SKM-1 (cell line): ENCODE results near the gene LINC01488.

Source experiments
- DNase-seq: peaks from one replicate; lab custom pipeline; 2025; ENCODE audit not compliant: unreplicated experiment; lab: John Stamatoyannopoulos, UW

The LINC01488 gene

DNA sequence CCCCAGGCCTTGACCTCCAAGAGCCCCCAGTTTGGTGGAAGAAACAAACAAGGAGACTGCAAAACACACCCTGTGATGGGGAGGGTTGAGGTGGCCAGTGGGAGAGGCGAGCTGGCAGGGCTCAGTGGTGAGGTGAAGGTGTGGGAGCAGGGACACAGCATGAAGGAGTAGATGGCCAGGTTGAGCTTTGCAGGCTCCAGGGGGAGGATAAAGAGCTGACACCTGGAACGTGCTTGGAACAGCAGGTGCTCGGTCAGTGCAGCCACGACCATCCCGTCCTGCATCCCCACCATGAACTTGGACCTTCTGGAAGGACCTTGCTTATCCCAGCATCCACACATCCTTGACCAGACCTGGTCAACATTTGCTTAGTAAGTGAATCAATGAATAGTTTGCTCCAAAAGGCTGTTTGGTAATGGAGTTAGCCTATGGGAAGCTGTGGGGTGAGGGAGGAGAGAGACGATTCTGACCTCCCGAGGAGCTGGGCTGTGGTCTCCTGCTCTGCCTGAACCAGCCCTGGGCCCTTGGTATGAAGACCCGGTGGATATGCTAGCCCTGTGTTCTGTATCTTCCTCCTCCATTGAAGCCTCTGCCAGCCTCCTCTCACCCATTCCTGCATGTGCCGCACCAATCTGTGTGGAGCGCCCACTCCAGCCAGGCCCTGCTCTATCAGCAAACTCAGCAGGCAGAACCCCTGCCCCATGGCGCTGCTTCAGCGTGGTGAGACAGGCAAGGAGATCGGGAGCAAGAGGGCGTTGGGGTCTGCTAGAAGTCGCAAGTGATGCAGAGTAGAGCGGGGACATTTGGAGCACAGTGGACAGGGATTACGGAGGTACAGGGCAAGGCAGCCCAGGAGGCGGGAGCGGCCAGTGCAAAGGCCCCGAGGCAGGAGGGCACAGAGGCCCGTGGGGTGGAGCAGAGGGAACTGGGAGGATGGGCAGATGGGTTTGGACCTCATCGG, 9.9 kb downstream of the LINC01488 start:
- DNase-seq, result no peak

- no peak for DNase-seq
Measured at GRCh38 chr11:69492201-69492991, 10.9 kb downstream of the LINC01488 start.

- DNase-seq, result no peak
Measured at GRCh38 chr11:69493931-69494821, 12.7 kb downstream of the LINC01488 start.

DNA sequence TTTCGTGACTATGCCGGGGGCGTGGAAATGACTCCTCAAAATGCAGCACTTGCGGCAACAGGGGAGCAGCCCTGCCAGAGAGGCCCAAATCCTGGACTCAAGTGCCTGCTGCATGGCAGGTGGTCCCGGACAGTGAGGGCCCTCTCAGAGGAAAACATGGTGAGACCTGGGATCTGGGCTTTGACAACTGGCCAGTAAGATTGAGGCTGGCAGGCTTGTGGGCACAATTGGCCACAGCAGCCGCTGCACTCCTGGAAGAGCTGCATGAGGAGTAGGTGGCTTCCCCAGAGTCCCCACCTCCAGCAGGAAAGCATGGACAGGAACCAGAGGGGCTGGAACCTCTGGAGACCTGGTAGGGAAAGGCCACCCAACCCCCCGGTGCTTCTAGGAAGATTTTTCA, 13.4 kb downstream of the LINC01488 start:
- DNase-seq, result no peak

DNA sequence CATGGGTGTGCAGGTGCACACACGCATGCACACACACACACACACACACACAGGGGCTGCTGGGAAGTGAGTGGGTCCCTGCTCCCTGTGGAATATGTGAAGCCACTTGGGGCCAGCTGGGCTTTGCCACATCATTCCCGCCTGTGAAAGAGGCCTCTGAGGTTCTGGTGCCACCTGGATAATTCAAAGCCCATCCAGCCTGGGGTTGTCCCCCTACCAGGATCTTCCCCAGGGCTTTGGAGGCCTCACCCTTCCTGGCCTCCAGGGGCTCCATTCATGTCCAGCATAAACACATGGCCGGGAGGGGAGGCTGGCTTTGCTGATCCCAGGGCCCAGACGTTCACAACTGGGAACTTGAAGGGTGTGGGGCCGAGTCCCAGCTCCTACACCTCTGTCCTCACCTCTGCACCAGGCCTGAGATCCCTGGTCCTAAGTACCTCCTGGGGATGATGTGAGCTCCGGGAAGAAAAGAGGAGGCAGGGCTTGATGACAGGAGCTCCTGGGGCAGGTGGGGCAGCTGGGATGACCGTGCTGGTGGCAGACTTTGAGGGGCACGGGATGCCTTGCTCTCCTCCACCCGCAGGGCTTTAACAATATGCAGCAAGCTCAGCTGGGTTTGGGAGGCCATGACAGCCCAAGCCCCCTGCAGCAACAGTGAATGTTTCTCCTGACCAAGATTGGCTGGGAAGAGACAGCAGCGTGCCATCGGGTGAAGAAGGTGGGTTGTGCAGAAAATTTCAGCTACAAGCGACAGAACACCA, 14.2 kb downstream of the LINC01488 start:
- no peak for DNase-seq

DNA sequence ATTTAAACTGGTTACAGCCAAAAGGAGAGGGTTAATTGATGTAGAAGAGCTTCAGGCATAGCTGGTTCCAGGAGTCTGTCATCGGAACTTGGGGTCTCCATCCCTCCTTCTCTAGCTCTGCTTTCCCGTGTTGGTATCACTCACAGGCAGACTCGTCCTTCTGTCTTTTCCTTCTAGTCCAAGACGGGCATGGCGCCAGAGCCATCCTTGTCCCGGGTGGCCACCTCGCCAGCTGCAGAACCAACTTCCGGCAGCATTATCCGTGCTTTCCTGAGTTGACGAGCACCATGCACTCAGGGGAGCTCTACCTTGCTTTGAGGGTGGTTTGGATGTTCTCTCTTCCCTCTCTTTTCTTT, 14.7 kb downstream of the LINC01488 start:
- DNase-seq, result no peak

DNA sequence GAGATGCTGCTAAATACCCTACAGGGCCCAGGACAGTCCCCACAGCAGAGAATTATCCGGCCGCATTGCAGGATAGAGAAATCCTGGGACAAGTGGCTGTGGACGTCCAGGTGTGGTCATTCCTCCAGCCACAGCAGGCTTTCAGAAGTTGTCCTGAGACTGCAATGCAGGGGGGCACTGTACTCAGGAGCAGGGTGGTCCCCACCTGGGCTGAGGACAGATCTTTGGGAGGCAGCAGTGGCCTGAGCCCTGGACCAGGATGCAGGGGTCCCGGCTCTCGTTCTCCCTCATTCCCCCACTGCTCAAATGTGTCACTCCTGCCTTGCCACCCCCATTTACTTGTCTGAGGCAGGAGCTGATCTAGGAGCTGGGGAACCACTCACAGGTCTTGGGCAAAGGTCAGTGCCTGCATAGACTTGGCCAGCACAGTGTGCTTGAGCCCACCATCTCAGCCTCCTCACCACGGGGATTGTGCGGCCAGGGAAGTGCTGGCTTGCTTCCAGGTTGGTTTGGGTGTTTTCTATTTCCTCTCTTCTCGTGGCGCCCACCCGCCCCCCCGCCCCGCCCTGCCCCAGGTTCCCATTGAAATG, 15.3 kb downstream of the LINC01488 start:
- no peak for DNase-seq

- no peak for DNase-seq
Measured at GRCh38 chr11:69497221-69497787, 15.8 kb downstream of the LINC01488 start.

DNA sequence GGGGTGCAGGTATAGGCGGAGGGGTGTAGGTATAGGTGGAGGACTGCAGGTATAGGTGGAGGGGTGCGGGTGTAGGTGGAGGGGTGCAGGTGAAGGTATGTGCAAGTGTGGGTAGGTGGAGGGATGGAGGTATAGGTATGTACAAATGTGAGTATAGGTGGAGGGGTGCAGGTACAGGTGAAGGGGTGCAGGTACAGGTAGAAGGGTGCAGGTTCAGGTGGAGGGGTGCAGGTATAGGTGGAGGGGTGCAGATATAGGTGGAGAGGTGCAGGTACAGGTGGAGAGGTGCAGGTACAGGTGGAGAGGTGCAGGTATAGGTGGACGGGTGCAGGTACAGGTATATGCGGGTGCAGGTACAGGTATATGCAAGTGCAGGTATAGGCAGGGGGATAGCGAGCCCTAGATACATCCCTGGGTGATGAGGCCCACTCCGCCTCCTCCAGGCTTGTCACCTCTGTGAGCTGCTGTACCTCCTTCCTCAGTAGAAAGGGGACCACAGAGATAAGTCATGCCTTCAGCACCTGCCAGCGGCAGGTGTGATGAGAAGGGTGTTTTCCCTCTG, 17.2 kb downstream of the LINC01488 start:
- DNase-seq, result no peak

DNA sequence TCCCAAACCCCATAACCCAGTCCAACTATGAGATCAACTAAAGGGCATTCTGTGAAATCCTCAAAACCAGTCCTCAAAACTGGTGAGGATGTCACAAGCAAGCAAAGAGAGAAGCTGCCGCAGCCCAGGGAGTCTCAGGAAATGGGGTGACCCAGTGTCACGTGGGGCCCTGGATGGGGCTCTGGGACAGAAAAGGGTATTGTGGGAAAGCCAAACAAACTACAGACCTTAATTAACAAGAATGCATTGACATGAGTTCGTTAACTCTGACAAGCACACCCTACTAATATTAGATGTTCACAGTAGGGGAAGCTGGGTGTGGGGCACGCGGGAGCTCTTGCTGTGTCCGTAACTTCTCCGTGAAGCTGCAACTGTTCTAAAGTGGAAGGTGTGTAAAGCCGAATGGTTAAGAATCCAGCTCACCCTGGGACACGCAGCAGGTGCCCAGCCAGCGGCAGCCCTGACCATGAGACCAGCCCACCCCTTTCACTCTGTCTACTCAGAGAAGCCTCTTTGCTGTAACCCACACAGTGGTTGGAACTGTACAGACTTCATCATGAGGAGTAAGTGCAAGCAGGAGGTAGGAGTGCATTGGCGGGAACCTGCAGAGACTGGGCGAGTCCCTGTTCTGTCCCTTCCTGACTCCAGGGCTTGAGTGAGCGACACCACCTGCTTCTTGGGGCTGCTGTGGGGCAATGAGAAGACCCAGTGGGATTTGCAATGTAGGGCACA, 17.9 kb downstream of the LINC01488 start:
- DNase-seq, result no peak

DNA sequence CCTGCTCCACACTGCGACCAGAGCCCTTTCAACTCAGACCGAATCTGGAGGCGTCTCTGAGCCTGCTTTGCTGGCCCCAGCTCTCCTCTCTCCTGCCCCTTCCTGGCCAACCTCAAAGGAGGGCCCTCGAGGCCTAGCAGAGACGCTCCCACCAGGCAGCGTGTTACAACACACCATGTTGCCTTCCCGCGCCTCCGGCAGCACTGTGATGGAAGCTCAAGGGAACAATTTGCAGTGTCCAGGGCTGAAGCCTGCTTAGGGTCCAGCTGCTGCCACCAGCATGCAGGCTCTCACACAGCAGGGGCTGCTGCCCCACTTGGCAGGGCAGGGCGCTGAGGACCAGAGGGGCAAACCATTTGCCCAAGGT, 18.4 kb downstream of the LINC01488 start:
- DNase-seq, result no peak

DNA sequence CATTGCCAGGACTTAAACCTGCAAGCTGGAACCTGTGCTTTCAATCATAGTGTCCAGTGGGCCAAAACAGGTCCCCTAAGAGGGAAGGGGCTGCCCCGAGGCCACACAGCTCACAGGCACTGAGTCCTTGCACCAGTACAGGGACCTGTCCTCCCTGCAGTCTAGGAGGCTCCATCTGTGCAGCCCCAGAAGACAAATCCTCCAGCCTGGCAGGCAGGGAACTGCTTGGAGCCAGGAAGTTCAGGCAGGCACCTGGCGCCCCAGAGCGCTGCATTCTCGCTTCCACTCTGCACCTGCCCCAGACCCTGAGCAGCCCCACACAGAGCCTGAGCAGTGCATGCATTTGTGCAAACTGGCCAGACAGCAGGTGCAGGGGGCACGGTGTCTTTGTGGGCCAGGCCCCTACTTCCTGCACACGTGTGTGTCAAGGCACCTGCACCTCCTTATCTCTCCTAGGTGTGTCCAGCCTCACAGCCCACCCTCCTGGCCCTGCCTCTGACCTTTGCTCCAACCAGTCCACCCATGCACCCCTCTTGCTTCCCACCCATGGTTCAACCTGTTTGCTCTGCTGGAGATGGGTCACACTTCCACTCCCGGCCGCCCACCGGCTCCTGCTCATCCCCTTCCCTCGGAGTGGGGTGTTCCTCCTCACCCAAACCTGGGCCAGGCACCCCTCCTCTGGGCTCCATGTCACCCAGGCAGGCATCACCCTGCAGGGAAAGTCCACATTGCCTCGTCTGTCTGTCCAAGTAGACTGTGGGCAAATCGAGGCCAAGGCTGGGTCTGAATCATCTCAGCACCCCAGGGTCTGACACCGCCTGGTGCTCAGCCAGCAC, 19.0 kb downstream of the LINC01488 start:
- no peak for DNase-seq

GRCh38 chr11:69501121-69501489, 19.6 kb downstream of the LINC01488 start:
- DNase-seq, result no peak

DNA sequence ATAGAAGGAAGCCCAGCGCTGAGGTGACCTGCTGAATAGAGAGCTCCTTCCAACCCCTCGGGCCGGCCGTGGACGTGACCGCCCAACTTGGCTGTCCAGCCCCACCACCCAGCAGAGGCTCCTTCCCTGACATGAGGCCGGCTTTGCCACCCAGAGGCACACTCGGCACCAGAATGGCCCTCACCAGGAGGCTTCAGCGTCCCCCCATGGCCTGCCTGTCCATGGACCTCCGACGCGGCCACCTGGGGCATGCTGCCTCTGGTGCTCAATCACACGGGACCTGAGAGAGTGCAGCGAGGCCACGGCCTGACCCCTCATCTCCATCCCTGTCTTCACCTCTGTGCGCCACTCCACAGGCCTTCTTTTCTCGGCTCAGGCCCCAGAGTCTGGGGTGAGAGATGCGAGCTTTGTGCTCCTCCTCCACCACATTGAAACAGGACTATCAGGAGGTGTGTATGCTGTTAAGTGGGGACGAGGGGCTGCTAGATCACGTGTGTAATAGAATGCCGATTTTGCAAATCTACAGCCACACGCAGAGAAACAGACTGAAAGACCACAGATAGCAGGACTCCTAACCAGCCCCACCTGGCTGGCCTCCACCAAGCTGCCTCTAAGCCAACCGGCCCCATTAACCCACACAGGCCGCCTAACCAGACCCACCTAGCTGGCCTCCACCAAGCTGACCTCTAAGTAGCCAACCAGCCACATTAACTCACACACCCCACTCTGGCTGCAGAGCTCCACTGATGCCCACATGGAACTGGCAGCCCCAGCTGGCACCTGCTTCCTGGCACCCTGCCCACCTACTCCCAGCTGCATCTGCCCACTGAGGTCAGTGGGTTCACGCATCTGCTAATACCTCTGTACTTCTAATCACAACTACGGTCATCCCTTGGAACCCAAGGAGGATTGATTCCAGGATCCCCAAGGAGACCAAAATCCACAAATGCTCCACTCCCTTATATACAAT, 20.7 kb downstream of the LINC01488 start:
- DNase-seq, result no peak

- no peak for DNase-seq
Measured at GRCh38 chr11:69504127-69504526, 22.7 kb downstream of the LINC01488 start.

DNA sequence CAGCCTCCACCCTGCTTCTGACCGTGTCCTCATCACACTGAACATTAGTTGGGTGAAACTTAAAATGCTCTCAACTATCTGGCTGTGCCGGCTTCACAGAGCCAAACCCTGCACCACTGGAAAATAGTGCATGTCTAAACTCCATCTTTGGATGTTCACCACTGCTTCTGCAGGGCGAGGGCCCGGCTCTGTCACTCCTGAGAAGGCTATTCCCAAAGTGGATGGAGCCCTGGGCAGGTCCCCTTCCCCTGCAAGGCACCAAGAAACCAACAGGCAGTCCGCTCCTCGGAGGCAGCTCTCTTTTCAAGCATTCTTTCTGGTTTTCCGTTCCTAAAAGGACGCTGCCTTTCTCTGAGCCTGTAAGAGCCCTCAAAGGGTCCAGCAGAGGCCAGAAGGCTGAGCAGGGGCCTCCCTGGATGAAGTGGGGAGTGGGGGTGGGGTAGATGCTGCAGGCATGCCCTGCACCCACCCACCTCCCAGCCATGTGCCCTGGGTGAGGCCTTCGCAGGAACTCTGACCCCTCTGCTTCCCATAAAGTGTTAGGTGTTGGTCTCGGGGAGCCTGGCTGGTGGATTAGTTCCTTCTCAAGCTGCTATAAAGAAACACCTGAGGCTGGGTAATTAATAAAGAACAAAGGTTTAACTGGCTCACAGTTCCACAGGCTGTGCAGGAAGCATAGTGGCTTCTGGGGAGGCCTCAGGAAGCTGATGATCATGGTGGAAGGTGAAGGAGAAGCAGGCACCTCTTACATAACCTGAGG, 23.3 kb downstream of the LINC01488 start:
- DNase-seq, result no peak
